Psoas muscle (tissue), 8 donors: ENCODE data around the gene MTSS2. TPM values are rescaled to one million over a fixed set of nuclear protein-coding genes. Genes with fewer than 3 reads are reported as not detected.
A peak's percentile ranks its signal among the peaks of the same experiment; 100 is the strongest.

Experiments used
- ATAC-seq, 4 donors: fragments of 200-7000 bp; cut with Tn5 transposase; one replicate each; pipeline ENCODE4 v1.9.1; 2020; ENCODE audit warnings: moderate library complexity in 3 of 4, mild to moderate bottlenecking in 2 of 4
- DNase-seq, 2 donors: peaks; one replicate each; pipeline ENCODE4 v3.0.0-alpha.2; 2020
- H3K27ac ChIP-seq: fragments of 200-600 bp; one replicate; pipeline ENCODE4 v1.8.0; 2022
- H3K27me3 ChIP-seq, 3 donors: fragments of 200-600 bp in 1 of 3; one replicate each; pipeline versions ENCODE4 v1.6.1 to v1.8.0; 2013 to 2022; ENCODE audit warnings: low read length in 2 of 3, mild to moderate bottlenecking in 2 of 3, moderate library complexity in 1 of 3; ENCODE audit not compliant: insufficient read depth in 3 of 3
- H3K36me3 ChIP-seq, 2 donors: fragments of 200-600 bp in 1 of 2; one replicate each; pipeline versions ENCODE4 v1.6.1 to v1.8.0; 2013 to 2022; ENCODE audit warnings: low read depth in 1 of 2, mild to moderate bottlenecking in 1 of 2, moderate library complexity in 1 of 2; ENCODE audit not compliant: insufficient read depth in 1 of 2
- H3K4me1 ChIP-seq: fragments of 200-600 bp; one replicate; pipeline ENCODE4 v1.8.0; 2022
- H3K4me3 ChIP-seq: fragments of 200-600 bp; one replicate; pipeline ENCODE4 v1.8.0; 2022; ENCODE audit warnings: mild to moderate bottlenecking
- H3K9me3 ChIP-seq: fragments of 200-600 bp; one replicate; pipeline ENCODE4 v1.8.0; 2022
- WGBS, 3 donors: extraction: QIAGEN DNeasy Blood & Tissue Kit; methylation state at CpG; one replicate each; pipeline versions ENCODE4 v1.1.6 to v1.1.7; 2013; 5-methylcytosine and 5-hydroxymethylcytosine counted together
- intact Hi-C, 2 donors: fragments of 100-400 bp; cut with DNase I; formaldehyde crosslinking; loops; one replicate each; pipeline versions ENCODE4 v1.11.0 to v1.14.2; 2022
- polyA plus RNA-seq, 3 donors: library from polyadenylated mRNA; stranded (reverse); fragments of 200-250 nt; gene quantifications; one replicate each; pipeline ENCODE4 v1.2.3, GENCODE V29; 2013
- total RNA-seq, 4 donors: library from RNA; stranded (reverse); fragmentation: NEBNext Ultra II Directional in 2 of 4; extraction: Animal tissue kit (Norgen Biotek cat#: 25700) in 2 of 4; gene quantifications; one replicate each; pipeline versions ENCODE4 v1.2.1 to v1.2.4, GENCODE V29; 2021 to 2023
- TF ChIP-seq, protein P1 (sequence below): fragments of 200-600 bp; IDR thresholded peaks from one replicate; pipeline ENCODE4 v1.8.0; 2022; ENCODE audit warnings: antibody characterized with exemption
- donor health status: healthy with polysubstance abuse.
- donor health status: DM: no; HTN: no; CAD: no; lungs with moderate emphysema.
- donor health status: Bipolar disorder and iron deficiency.
- donor health status: healthy.
- donor health status: DM: yes; HTN: yes; CAD: no.
- donor health status: DM: no; HTN: no; CAD: no.
- donor health status: DM: no; HTN: no; CAD: no.
- donor health status: DM: yes; HTN: yes; CAD: no.

Gene MTSS2
- total and polyA plus RNA-seq, 7 donors, result 50.0 to 166 (median 107) TPM

DNA sequence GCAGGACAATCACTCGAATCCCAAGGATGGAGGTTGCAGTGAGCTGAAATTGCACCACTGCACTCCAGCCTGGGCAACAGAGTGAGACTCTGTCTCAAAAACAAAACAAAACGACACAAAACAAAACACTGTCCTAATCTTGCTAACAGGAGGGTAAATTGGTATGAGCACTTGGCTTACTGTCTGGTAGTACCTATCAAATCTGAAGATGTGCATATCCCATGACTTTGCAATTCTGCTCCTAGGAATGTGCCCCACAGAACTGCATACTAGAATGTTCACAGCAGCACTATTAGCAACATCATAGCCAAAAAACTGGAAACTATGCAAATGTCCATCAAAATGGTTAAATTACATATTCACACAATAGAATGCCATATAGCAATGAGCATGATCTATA, 15.7 kb downstream of the MTSS2 start:
- ATAC-seq, result no peak
- H3K36me3 ChIP-seq, result peaks cover 11 to 99% of the 10 kb centered on the region in 2 donors
- no peaks in the 10 kb centered on the region for H3K4me1 ChIP-seq
- 86 to 98% (median 93%) methylated on average over 2 of the region's 2 CpGs for WGBS, 3 donors
- H3K4me3 ChIP-seq, result no peak overlapping the region
- TF ChIP-seq, protein P1, sequence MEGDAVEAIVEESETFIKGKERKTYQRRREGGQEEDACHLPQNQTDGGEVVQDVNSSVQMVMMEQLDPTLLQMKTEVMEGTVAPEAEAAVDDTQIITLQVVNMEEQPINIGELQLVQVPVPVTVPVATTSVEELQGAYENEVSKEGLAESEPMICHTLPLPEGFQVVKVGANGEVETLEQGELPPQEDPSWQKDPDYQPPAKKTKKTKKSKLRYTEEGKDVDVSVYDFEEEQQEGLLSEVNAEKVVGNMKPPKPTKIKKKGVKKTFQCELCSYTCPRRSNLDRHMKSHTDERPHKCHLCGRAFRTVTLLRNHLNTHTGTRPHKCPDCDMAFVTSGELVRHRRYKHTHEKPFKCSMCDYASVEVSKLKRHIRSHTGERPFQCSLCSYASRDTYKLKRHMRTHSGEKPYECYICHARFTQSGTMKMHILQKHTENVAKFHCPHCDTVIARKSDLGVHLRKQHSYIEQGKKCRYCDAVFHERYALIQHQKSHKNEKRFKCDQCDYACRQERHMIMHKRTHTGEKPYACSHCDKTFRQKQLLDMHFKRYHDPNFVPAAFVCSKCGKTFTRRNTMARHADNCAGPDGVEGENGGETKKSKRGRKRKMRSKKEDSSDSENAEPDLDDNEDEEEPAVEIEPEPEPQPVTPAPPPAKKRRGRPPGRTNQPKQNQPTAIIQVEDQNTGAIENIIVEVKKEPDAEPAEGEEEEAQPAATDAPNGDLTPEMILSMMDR, result no peak
- H3K27me3 ChIP-seq, result no peaks in the 10 kb centered on the region
- no peaks in the 10 kb centered on the region for H3K9me3 ChIP-seq
- DNase-seq, result no peak
- no peak overlapping the region for H3K27ac ChIP-seq
- intact Hi-C loops, result no loop called here

DNA sequence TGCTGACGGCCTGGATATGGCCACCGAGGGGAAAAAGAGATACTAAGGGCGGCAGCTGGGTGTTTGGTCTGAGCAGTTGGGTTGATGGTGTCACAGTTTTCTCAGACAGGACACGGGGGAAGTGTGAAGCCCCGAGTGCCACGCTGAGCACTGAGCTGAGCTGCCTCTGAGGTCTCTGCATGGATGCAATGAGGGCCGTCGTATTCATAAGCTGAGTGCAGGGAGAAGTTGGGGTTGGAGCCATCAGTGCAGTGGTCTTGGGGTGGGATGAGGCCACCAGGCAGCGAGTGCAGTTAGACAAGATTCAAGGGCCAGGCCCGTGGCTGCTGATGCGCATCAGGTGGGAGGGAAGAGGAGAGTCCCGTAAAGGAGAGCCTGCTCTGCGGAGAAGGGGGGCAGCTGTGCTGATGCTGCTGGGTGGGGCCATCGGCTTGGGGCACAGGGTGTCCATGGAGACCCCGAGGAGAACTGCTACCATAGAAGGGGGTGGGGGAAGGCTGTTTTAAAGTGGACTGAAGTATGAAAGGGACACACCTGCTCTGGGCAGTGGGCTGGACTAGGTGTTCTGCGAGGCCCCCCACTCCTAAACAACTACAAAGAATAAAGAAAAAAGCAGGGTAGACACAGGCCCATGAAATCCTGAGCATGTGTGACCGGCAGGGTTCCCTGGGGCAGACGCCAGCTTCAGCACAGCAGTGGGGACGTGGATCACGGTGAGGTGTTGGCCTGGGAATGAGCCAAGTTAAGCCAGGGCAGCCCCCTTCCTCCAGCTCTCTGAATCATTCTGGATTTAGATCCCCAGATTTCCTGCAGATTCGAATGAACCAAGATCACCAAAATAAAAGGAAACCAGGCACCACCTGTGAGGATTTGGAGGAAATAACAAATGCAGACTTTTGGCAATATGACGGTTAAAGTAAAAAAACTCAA, 19.8 kb downstream of the MTSS2 start:
- H3K9me3 ChIP-seq, result no peaks in the 10 kb centered on the region
- no peaks in the 10 kb centered on the region for H3K27me3 ChIP-seq
- DNase-seq, result no peak
- WGBS, 3 donors, result 79 to 82% (median 82%) methylated on average over 22 of the region's 22 CpGs
- H3K4me3 ChIP-seq, result no peak overlapping the region
- peaks cover 10 to 85% of the 10 kb centered on the region in 2 donors for H3K36me3 ChIP-seq
- H3K4me1 ChIP-seq, result no peaks in the 10 kb centered on the region
- H3K27ac ChIP-seq, result no peak overlapping the region
- ATAC-seq, result no peak
- TF ChIP-seq, protein P1, result no peak
- intact Hi-C loops, result no loop called here

DNA sequence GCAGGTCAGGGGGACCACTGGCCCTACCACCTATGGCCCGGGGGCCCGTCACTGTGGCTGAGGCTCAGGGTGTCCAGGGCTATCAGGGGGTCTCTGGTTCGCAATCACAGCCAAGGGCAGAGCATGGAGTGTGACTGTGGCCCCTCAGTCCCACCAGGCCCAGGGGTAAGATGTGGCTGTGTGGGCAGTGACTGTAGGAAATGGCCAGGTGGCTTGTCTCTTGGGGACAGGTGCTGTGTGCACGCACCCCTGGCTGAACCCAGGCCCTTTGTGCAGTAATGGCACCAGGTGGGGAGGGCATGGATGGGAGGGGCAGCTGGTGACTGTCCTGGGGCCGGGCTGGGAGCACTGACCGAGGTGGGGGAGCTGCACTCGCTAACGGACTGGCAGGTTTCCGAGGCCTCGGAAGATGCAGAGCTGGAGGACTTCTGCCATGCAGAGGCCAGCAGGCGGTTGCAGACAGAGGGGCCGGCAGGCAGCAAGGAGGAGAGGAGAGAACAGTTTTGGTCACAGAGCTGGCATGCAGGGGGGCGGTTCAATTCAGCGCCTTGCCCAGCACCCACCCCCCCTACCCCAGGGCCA, 20.6 kb downstream of the MTSS2 start:
- Histone ChIP-seq H3K27ac (no peak overlapping the region), H3K27me3 (no peaks in the 10 kb centered on the region), H3K9me3 (no peaks in the 10 kb centered on the region), H3K4me3 (no peak overlapping the region), H3K36me3 (peaks cover 10 to 76% of the 10 kb centered on the region in 2 donors), H3K4me1 (no peaks in the 10 kb centered on the region)
- TF ChIP-seq, protein P1, result no peak
- intact Hi-C loops, result no loop called here
- ATAC-seq, result peak in 1 of 4 donors; percentile 2
- no peak for DNase-seq
- WGBS, 3 donors, result 87 to 94% (median 90%) methylated on average over 14 of the region's 14 CpGs

DNA sequence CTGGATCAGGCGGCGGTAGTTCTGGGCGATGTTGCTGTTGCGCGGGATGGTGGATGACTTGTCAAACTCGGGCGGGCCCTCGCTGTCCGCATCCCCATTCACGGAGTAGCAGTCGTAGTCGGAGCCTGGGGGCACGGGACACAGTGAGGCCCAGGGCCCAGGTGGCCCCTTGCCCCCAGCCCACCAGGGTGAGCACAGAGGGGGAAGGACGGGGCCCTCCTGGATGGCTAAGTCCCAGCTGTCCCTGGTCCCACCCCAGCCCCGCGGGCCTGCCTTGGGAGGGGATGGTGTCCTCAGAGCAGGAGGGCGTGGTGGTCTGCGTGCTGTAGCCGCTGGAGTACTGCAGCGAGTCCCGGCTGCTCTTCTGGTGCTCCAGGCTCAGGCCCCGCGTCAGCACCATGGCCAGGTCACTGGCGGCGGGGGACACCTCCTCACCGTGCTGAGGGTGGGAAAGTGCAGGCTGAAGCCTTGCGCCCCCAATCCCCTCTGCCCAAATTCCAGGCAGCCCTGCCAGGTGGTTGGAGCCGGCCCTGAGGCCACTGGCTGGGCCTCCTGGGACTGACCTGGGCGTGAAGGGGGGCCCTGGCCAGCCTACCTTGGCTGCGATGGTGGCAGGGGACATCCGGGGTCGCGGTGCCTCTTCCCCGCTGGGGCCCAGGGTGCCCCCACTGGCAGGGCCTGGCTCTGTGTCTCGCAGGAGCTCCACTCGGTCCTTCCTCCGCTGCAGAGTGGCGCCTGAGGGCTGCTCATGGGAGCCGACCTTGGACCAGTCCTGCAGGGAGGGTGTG, 21.3 kb downstream of the MTSS2 start:
- Histone ChIP-seq H3K4me1 (no peaks in the 10 kb centered on the region), H3K27ac (no peak overlapping the region), H3K27me3 (no peaks in the 10 kb centered on the region), H3K4me3 (no peak overlapping the region), H3K9me3 (no peaks in the 10 kb centered on the region), H3K36me3 (peaks cover 10 to 69% of the 10 kb centered on the region in 2 donors)
- intact Hi-C loops, result no loop called here
- ATAC-seq (no peak), DNase-seq (no peak)
- TF ChIP-seq, protein P1, result no peak
- 86 to 92% (median 86%) methylated on average over 38 to 39 of the region's 39 CpGs for WGBS, 3 donors
